Adrenal gland (tissue), 5 donors: ENCODE results near the gene PIP4K2C.

Experiments
- POLR2A ChIP-seq, 2 donors: fragments of 450-650 bp; IDR thresholded peaks; one replicate each; pipeline ENCODE4 v1.6.1; 2017; ENCODE audit warnings: antibody characterized with exemption in 2 of 2, mild to moderate bottlenecking in 2 of 2, moderate library complexity in 1 of 2
- TF ChIP-seq, protein P1 (sequence below), 6 experiments: fragments of 450-650 bp in 4 of 6; fragments of 200-600 bp in 2 of 6; sonication (generic) in 1 of 6; IDR thresholded peaks; 1 replicate in 5 of 6; 2 replicates in 1 of 6; pipeline versions ENCODE4 v1.5.1 to v1.8.0; 2016 to 2021; ENCODE audit warnings: antibody characterized with exemption in 6 of 6, mild to moderate bottlenecking in 2 of 6, moderate library complexity in 1 of 6
- donor health status: DM: no; HTN: no; CAD: no.

DNA sequence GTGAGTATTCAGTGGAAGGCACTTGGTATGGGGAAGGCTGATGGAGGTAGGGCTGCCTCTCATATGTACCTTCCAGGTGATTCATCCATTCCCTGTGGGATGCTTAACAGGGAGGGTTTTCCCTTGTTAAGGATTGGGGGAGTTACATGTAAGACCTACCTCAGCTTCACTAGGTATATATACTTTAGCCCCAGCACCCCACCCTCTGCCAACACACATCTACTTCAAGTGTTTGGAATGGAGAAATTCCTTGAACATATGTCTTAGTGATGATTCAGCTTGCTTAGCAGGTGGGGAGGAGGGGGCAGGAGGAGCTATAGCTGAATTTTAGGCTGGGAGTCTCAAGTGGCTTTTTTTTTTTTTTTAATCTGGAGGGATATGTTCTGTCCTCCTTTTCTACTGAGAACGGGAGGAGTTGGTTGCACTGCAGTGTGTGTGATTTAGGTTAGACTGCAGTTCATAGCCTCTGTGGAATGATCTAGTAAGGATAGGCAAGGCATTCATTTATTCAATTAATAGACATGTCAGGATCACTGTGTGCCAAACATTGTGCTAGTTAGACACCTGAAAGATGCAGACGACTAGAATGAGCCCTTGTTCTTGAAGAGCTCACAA, 1.7 kb downstream of the PIP4K2C start:
- TF ChIP-seq, protein P1, sequence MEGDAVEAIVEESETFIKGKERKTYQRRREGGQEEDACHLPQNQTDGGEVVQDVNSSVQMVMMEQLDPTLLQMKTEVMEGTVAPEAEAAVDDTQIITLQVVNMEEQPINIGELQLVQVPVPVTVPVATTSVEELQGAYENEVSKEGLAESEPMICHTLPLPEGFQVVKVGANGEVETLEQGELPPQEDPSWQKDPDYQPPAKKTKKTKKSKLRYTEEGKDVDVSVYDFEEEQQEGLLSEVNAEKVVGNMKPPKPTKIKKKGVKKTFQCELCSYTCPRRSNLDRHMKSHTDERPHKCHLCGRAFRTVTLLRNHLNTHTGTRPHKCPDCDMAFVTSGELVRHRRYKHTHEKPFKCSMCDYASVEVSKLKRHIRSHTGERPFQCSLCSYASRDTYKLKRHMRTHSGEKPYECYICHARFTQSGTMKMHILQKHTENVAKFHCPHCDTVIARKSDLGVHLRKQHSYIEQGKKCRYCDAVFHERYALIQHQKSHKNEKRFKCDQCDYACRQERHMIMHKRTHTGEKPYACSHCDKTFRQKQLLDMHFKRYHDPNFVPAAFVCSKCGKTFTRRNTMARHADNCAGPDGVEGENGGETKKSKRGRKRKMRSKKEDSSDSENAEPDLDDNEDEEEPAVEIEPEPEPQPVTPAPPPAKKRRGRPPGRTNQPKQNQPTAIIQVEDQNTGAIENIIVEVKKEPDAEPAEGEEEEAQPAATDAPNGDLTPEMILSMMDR (IDR thresholded peaks at IDR 0.05): no peak
- TF ChIP-seq POLR2A (IDR thresholded peaks at IDR 0.05): no peak
